MM.1S (cell line): ENCODE results near the gene CYP4A22.
"Not testable (repeated sequence)": the region's sequence is repeated elsewhere in the genome, so short reads cannot be mapped to it uniquely, and the experiment has no call there.

ENCODE experiments used
- DNase-seq: peaks from one replicate; pipeline ENCODE4 v3.0.0-alpha.2; 2015
- H2AFZ ChIP-seq: fragments of 300-600 bp; sonication (generic); 2 replicates; pipeline ENCODE4 v1.6.0; 2016; ENCODE audit warnings: antibody characterized with exemption, low read length
- H3F3A ChIP-seq: fragments of 300-600 bp; sonication (generic); 2 replicates; pipeline ENCODE4 v1.6.1; 2016; ENCODE audit warnings: mild to moderate bottlenecking, antibody characterized with exemption, low read length, moderate library complexity, mixed read lengths; ENCODE audit not compliant: insufficient read depth
- H3K27ac ChIP-seq: fragments of 300-600 bp; sonication (generic); 2 replicates; pipeline ENCODE4 v1.5.1; 2016; ENCODE audit warnings: mild to moderate bottlenecking, low read length
- H3K27me3 ChIP-seq: fragments of 300-600 bp; sonication (generic); replicated peaks from 2 replicates; pipeline ENCODE4 v1.6.0; 2016; ENCODE audit warnings: low read length; ENCODE audit not compliant: insufficient read depth
- H3K36me3 ChIP-seq: fragments of 300-600 bp; sonication (generic); replicated peaks from 2 replicates; pipeline ENCODE4 v1.6.1; 2016; ENCODE audit warnings: mild to moderate bottlenecking, low read length, mixed read lengths; ENCODE audit not compliant: insufficient read depth
- H3K4me1 ChIP-seq: fragments of 300-600 bp; sonication (generic); 2 replicates; pipeline ENCODE4 v1.6.1; 2016; ENCODE audit warnings: low read length, mixed read lengths
- H3K4me2 ChIP-seq: fragments of 300-600 bp; sonication (generic); 2 replicates; pipeline ENCODE4 v1.6.0; 2016; ENCODE audit warnings: low read depth, low read length
- H3K4me3 ChIP-seq: fragments of 300-600 bp; sonication (generic); 2 replicates; pipeline ENCODE4 v1.5.1; 2016; ENCODE audit warnings: low read length, mixed read lengths
- H3K79me2 ChIP-seq: fragments of 300-600 bp; sonication (generic); 2 replicates; pipeline ENCODE4 v1.6.1; 2016; ENCODE audit warnings: mixed run types, low read length, mixed read lengths
- H3K9ac ChIP-seq: fragments of 300-600 bp; sonication (generic); 2 replicates; pipeline ENCODE4 v1.6.1; 2016; ENCODE audit warnings: low read length, mixed read lengths
- H3K9me2 ChIP-seq: fragments of 300-600 bp; sonication (generic); replicated peaks from 2 replicates; pipeline ENCODE4 v1.6.1; 2016; ENCODE audit warnings: mild to moderate bottlenecking, low read length, mixed read lengths; ENCODE audit not compliant: insufficient read depth
- H3K9me3 ChIP-seq: fragments of 300-600 bp; sonication (generic); replicated peaks from 2 replicates; pipeline ENCODE4 v1.6.1; 2016; ENCODE audit warnings: mild to moderate bottlenecking, low read length, mixed read lengths; ENCODE audit not compliant: insufficient read depth
- H4K20me1 ChIP-seq: fragments of 300-600 bp; sonication (generic); 2 replicates; pipeline ENCODE4 v1.6.1; 2016; ENCODE audit warnings: mild to moderate bottlenecking, low read length, moderate library complexity, mixed read lengths; ENCODE audit not compliant: insufficient read depth
- CTCF ChIP-seq: fragments of 300-600 bp; sonication (generic); IDR thresholded peaks from 2 replicates; pipeline ENCODE4 v1.5.1; 2016; ENCODE audit warnings: antibody characterized with exemption, low read length, mixed read lengths
- EZH2 ChIP-seq: fragments of 300-600 bp; sonication (generic); optimal IDR thresholded peaks from 2 replicates; pipeline ENCODE3; 2017; ENCODE audit warnings: low read depth, mild to moderate bottlenecking, antibody characterized with exemption, low read length, mixed read lengths
- EZH2phosphoT487 ChIP-seq: fragments of 300-600 bp; sonication (generic); IDR thresholded peaks from 2 replicates; pipeline ENCODE4 v1.6.1; 2018; ENCODE audit warnings: antibody characterized with exemption, low read length

CYP4A22 gene

GRCh38 chr1:47106792-47107191 lies 30.4 kb upstream of the CYP4A22 start:
- Histone ChIP-seq H2AFZ (no peak overlapping the region), H4K20me1 (no peaks in the 10 kb centered on the region), H3F3A (peaks cover 5% of the 10 kb centered on the region; the same call in 1 of the 2 replicates), H3K36me3 (no peaks in the 10 kb centered on the region), H3K27me3 (peaks cover 50% of the 10 kb centered on the region), H3K9ac (no peak overlapping the region), H3K9me3 (no peaks in the 10 kb centered on the region), H3K4me2 (no peak overlapping the region), H3K79me2 (no peaks in the 10 kb centered on the region), H3K27ac (no peak overlapping the region), H3K9me2 (no peaks in the 10 kb centered on the region), H3K4me1 (peaks cover 3% of the 10 kb centered on the region; the same call in 1 of the 2 replicates), H3K4me3 (no peak overlapping the region)
- TF ChIP-seq EZH2, result no peak
- no peak for DNase-seq

- not testable (repeated sequence) for H3K9me2 ChIP-seq, H3K9ac ChIP-seq, H2AFZ ChIP-seq, H3K36me3 ChIP-seq, H4K20me1 ChIP-seq, H3F3A ChIP-seq, H3K27ac ChIP-seq, H3K9me3 ChIP-seq, H3K79me2 ChIP-seq, H3K4me1 ChIP-seq
- peak overlapping the region; percentile 71 for H3K4me2 ChIP-seq
- H3K4me3 ChIP-seq, result peak overlapping the region; percentile 43; the same call in 1 of the 2 replicates
- peak; percentile 76 for DNase-seq
- peaks cover 43% of the 10 kb centered on the region for H3K27me3 ChIP-seq
Observed at GRCh38 chr1:47107851-47108574, 29.2 kb upstream of the CYP4A22 start.

GRCh38 chr1:47109482-47109881 lies 27.8 kb upstream of the CYP4A22 start:
- H3K27ac ChIP-seq, H3F3A ChIP-seq, H3K79me2 ChIP-seq, H3K9ac ChIP-seq, H2AFZ ChIP-seq, H3K36me3 ChIP-seq, H3K9me3 ChIP-seq, H3K4me3 ChIP-seq, H3K4me2 ChIP-seq, H4K20me1 ChIP-seq, H3K9me2 ChIP-seq, DNase-seq, H3K4me1 ChIP-seq: not testable (repeated sequence)
- H3K27me3 ChIP-seq, result peaks cover 29% of the 10 kb centered on the region

GRCh38 chr1:47113178-47113577 lies 24.1 kb upstream of the CYP4A22 start:
- no peak for DNase-seq
- Histone ChIP-seq H4K20me1 (no peaks in the 10 kb centered on the region), H3K79me2 (no peaks in the 10 kb centered on the region), H3K9me2 (no peaks in the 10 kb centered on the region), H3K9me3 (no peaks in the 10 kb centered on the region), H3K4me2 (no peak overlapping the region), H3K27ac (no peak overlapping the region), H3K9ac (no peak overlapping the region), H3K4me1 (no peaks in the 10 kb centered on the region), H3F3A (no peaks in the 10 kb centered on the region), H2AFZ (no peak overlapping the region), H3K27me3 (no peaks in the 10 kb centered on the region; the same call in 1 of the 2 replicates), H3K36me3 (no peaks in the 10 kb centered on the region), H3K4me3 (no peak overlapping the region)
- TF ChIP-seq CTCF, result no peak
- no peak for TF ChIP-seq EZH2phosphoT487
- TF ChIP-seq EZH2, result no peak

- H3F3A ChIP-seq, H3K4me3 ChIP-seq, H3K27ac ChIP-seq, H3K27me3 ChIP-seq, H2AFZ ChIP-seq, H3K79me2 ChIP-seq, H3K4me2 ChIP-seq, H3K9ac ChIP-seq, H4K20me1 ChIP-seq, H3K9me3 ChIP-seq, DNase-seq, H3K4me1 ChIP-seq, H3K36me3 ChIP-seq, H3K9me2 ChIP-seq: not testable (repeated sequence)
Observed at GRCh38 chr1:47121039-47121438, 16.2 kb upstream of the CYP4A22 start.

- H3K9me3 ChIP-seq, H3K9ac ChIP-seq, H4K20me1 ChIP-seq, DNase-seq, H3K4me3 ChIP-seq, H2AFZ ChIP-seq, H3K79me2 ChIP-seq, H3F3A ChIP-seq, H3K36me3 ChIP-seq, H3K27me3 ChIP-seq, H3K4me2 ChIP-seq, H3K9me2 ChIP-seq, H3K4me1 ChIP-seq, H3K27ac ChIP-seq: not testable (repeated sequence)
Observed at GRCh38 chr1:47124834-47125233, 12.4 kb upstream of the CYP4A22 start.

- not testable (repeated sequence) for H3K27me3 ChIP-seq, H3K9ac ChIP-seq, H3K4me3 ChIP-seq, H3F3A ChIP-seq, H3K27ac ChIP-seq, H3K79me2 ChIP-seq, H3K9me2 ChIP-seq, H3K36me3 ChIP-seq, H4K20me1 ChIP-seq, H2AFZ ChIP-seq, H3K4me2 ChIP-seq, DNase-seq, H3K9me3 ChIP-seq, H3K4me1 ChIP-seq
Observed at GRCh38 chr1:47126997-47127396, 10.2 kb upstream of the CYP4A22 start.
